HUES64 (cell line): ENCODE measurements around the gene ITGA8.

Experiments used
- H3K27ac ChIP-seq: 2 replicates; pipeline ENCODE4 v1.7.0; 2013; ENCODE audit warnings: low read depth, low read length, inconsistent platforms
- H3K27me3 ChIP-seq: 2 replicates; pipeline ENCODE4 v1.6.1; 2013; ENCODE audit warnings: mild to moderate bottlenecking, low read length; ENCODE audit not compliant: insufficient read depth
- H3K36me3 ChIP-seq: 2 replicates; pipeline ENCODE4 v1.6.1; 2013; ENCODE audit warnings: mild to moderate bottlenecking, low read length; ENCODE audit not compliant: insufficient read depth
- H3K4me1 ChIP-seq: 2 replicates; pipeline ENCODE4 v1.6.1; 2013; ENCODE audit warnings: mild to moderate bottlenecking, low read length, moderate library complexity; ENCODE audit not compliant: insufficient read depth
- H3K4me3 ChIP-seq: 2 replicates; pipeline ENCODE4 v1.5.1; 2013; ENCODE audit warnings: mild to moderate bottlenecking, low read length, moderate library complexity
- H3K9ac ChIP-seq: 2 replicates; pipeline ENCODE4 v1.6.1; 2013; ENCODE audit warnings: mild to moderate bottlenecking, low read depth, low read length
- H3K9me3 ChIP-seq: 2 replicates; pipeline ENCODE4 v1.6.1; 2013; ENCODE audit warnings: low read depth, low read length; ENCODE audit not compliant: insufficient read depth
- WGBS: fragments of 150-250, 120-280 bp; methylation state at CpG from one replicate; pipeline ENCODE4 v1.1.7; 2013; ENCODE audit warnings: missing lambda C conversion rate; 5-methylcytosine and 5-hydroxymethylcytosine counted together

ITGA8 gene

GRCh38 chr10:15678851-15679250, 40.9 kb downstream of the ITGA8 start:
- Histone ChIP-seq H3K4me3 (no peak overlapping the region), H3K27ac (no peak overlapping the region), H3K4me1 (no peaks in the 10 kb centered on the region), H3K36me3 (no peaks in the 10 kb centered on the region), H3K9me3 (no peaks in the 10 kb centered on the region), H3K27me3 (no peaks in the 10 kb centered on the region), H3K9ac (no peak overlapping the region)
- 97% methylated on average over 3 of the region's 3 CpGs for WGBS

- no peaks in the 10 kb centered on the region for H3K36me3 ChIP-seq
- no peaks in the 10 kb centered on the region for H3K9me3 ChIP-seq
- no peak overlapping the region for H3K4me3 ChIP-seq
Observed at GRCh38 chr10:15672469-15672868, 47.3 kb downstream of the ITGA8 start.

GRCh38 chr10:15670880-15671279, 48.8 kb downstream of the ITGA8 start:
- no peak overlapping the region for H3K9ac ChIP-seq
- H3K27me3 ChIP-seq: no peaks in the 10 kb centered on the region
- no peak overlapping the region for H3K27ac ChIP-seq
- no peaks in the 10 kb centered on the region for H3K9me3 ChIP-seq
- no peaks in the 10 kb centered on the region for H3K36me3 ChIP-seq
- WGBS: 95% methylated on average over 4 of the region's 5 CpGs
- H3K4me1 ChIP-seq: no peaks in the 10 kb centered on the region
- H3K4me3 ChIP-seq: no peak overlapping the region

More at GRCh38 chr10:15672469-15672868, 47.3 kb downstream of the ITGA8 start:
- 95% methylated on average over 3 of the region's 3 CpGs for WGBS
- Histone ChIP-seq H3K27ac (no peak overlapping the region), H3K27me3 (no peaks in the 10 kb centered on the region), H3K4me1 (no peaks in the 10 kb centered on the region), H3K9ac (no peak overlapping the region)

- H3K9me3 ChIP-seq: no peaks in the 10 kb centered on the region
- H3K9ac ChIP-seq: no peak overlapping the region
- 95% methylated on average over 4 of the region's 5 CpGs for WGBS
- no peaks in the 10 kb centered on the region for H3K27me3 ChIP-seq
- H3K4me3 ChIP-seq: no peak overlapping the region
- no peaks in the 10 kb centered on the region for H3K4me1 ChIP-seq
- no peak overlapping the region for H3K27ac ChIP-seq
- H3K36me3 ChIP-seq: no peaks in the 10 kb centered on the region
Observed at GRCh38 chr10:15661574-15661973, 58.1 kb downstream of the ITGA8 start.

GRCh38 chr10:15660990-15661389, 58.7 kb downstream of the ITGA8 start:
- Histone ChIP-seq H3K4me3 (no peak overlapping the region), H3K9ac (no peak overlapping the region), H3K9me3 (no peaks in the 10 kb centered on the region), H3K27me3 (no peaks in the 10 kb centered on the region), H3K36me3 (no peaks in the 10 kb centered on the region), H3K4me1 (no peaks in the 10 kb centered on the region), H3K27ac (no peak overlapping the region)
- 43% methylated on average over 5 of the region's 5 CpGs for WGBS

GRCh38 chr10:15658069-15658702, 61.5 kb downstream of the ITGA8 start:
- Histone ChIP-seq H3K9me3 (no peaks in the 10 kb centered on the region), H3K9ac (no peak overlapping the region), H3K27me3 (no peaks in the 10 kb centered on the region), H3K36me3 (no peaks in the 10 kb centered on the region), H3K27ac (no peak overlapping the region), H3K4me3 (no peak overlapping the region), H3K4me1 (no peaks in the 10 kb centered on the region)
- 73% methylated on average over 5 of the region's 5 CpGs for WGBS

GRCh38 chr10:15652757-15653156, 67.0 kb downstream of the ITGA8 start:
- WGBS: 92% methylated on average over 4 of the region's 4 CpGs
- no peaks in the 10 kb centered on the region for H3K4me1 ChIP-seq
- H3K9me3 ChIP-seq: no peaks in the 10 kb centered on the region
- H3K27me3 ChIP-seq: no peaks in the 10 kb centered on the region
- H3K9ac ChIP-seq: no peak overlapping the region
- no peak overlapping the region for H3K27ac ChIP-seq
- no peak overlapping the region for H3K4me3 ChIP-seq
- H3K36me3 ChIP-seq: no peaks in the 10 kb centered on the region

- 80% methylated on average over 7 of the region's 7 CpGs for WGBS
- H3K9ac ChIP-seq: no peak overlapping the region
- no peak overlapping the region for H3K27ac ChIP-seq
- H3K27me3 ChIP-seq: no peaks in the 10 kb centered on the region
- H3K9me3 ChIP-seq: no peaks in the 10 kb centered on the region
- no peaks in the 10 kb centered on the region for H3K4me1 ChIP-seq
- H3K36me3 ChIP-seq: no peaks in the 10 kb centered on the region
- no peak overlapping the region for H3K4me3 ChIP-seq
Observed at GRCh38 chr10:15652117-15652516, 67.6 kb downstream of the ITGA8 start.

- Histone ChIP-seq H3K36me3 (no peaks in the 10 kb centered on the region), H3K4me3 (no peak overlapping the region), H3K9ac (no peak overlapping the region), H3K27me3 (no peaks in the 10 kb centered on the region), H3K4me1 (no peaks in the 10 kb centered on the region), H3K9me3 (no peaks in the 10 kb centered on the region), H3K27ac (no peak overlapping the region)
- WGBS: 96% methylated on average over 4 of the region's 6 CpGs
Observed at GRCh38 chr10:15651175-15651574, 68.5 kb downstream of the ITGA8 start.

GRCh38 chr10:15642095-15642494, 77.6 kb downstream of the ITGA8 start:
- WGBS: 60% methylated on average over 1 of the region's 2 CpGs
- H3K36me3 ChIP-seq: no peaks in the 10 kb centered on the region

GRCh38 chr10:15640536-15641085, 79.1 kb downstream of the ITGA8 start:
- Histone ChIP-seq H3K9ac (no peak overlapping the region), H3K36me3 (no peaks in the 10 kb centered on the region), H3K27ac (no peak overlapping the region), H3K27me3 (no peaks in the 10 kb centered on the region), H3K9me3 (no peaks in the 10 kb centered on the region), H3K4me1 (no peaks in the 10 kb centered on the region), H3K4me3 (no peak overlapping the region)
- WGBS: 90% methylated on average over 5 of the region's 5 CpGs

More at GRCh38 chr10:15642095-15642494, 77.6 kb downstream of the ITGA8 start:
- Histone ChIP-seq H3K27me3 (no peaks in the 10 kb centered on the region), H3K9ac (no peak overlapping the region), H3K4me1 (no peaks in the 10 kb centered on the region), H3K27ac (no peak overlapping the region), H3K4me3 (no peak overlapping the region), H3K9me3 (no peaks in the 10 kb centered on the region)

GRCh38 chr10:15636446-15636845, 83.3 kb downstream of the ITGA8 start:
- no peaks in the 10 kb centered on the region for H3K27me3 ChIP-seq
- H3K4me3 ChIP-seq: no peak overlapping the region

More at GRCh38 chr10:15636446-15636845, 83.3 kb downstream of the ITGA8 start:
- Histone ChIP-seq H3K9me3 (no peaks in the 10 kb centered on the region), H3K9ac (no peak overlapping the region), H3K27ac (no peak overlapping the region), H3K4me1 (no peaks in the 10 kb centered on the region), H3K36me3 (no peaks in the 10 kb centered on the region)
- 98% methylated on average over 3 of the region's 3 CpGs for WGBS
